Prostate gland (tissue), 2 donors: ENCODE results near the gene ZP1.
"Not testable (repeated sequence)": the region's sequence is repeated elsewhere in the genome, so short reads cannot be mapped to it uniquely, and the experiment has no call there.

Experiments
- POLR2A ChIP-seq: fragments of 450-650 bp; IDR thresholded peaks from one replicate; pipeline ENCODE4 v1.6.1; 2016; ENCODE audit warnings: antibody characterized with exemption, mild to moderate bottlenecking
- POLR2AphosphoS5 ChIP-seq: sonication (generic); formaldehyde crosslinking; IDR thresholded peaks from one replicate; pipeline ENCODE4 v1.6.1; 2017; ENCODE audit warnings: antibody characterized with exemption
- TF ChIP-seq, protein P1 (sequence below), 4 experiments: fragments of 200-600 bp in 2 of 4; fragments of 450-650 bp in 2 of 4; sonication (generic) in 2 of 4; IDR thresholded peaks; 1 replicate in 3 of 4; 2 replicates in 1 of 4; pipeline ENCODE4 v1.5.1; 2016 to 2019; ENCODE audit warnings: antibody characterized with exemption in 4 of 4, mild to moderate bottlenecking in 2 of 4, moderate library complexity in 2 of 4

DNA sequence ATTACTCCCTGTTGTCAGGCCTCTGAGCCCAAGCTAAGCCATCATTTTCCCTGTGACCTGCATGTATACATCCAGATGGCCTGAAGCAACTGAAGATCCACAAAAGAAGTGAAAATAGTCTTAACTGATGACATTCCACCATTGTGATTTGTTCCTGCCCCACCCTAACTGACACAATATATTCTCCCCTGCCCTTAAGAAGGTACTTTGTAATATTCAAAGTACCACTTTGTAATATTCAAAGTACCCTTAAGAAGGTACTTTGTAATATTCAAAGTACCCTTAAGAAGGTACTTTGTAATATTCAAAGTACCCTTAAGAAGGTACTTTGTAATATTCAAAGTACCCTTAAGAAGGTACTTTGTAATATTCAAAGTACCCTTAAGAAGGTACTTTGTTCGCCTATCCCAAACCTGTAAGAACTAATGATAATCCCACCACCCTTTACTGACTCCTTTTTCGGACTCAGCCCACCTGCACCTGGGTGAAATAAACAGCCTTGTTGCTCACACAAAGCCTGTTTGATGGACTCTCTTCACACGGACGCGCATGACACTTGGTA is 43.5 kb upstream of the ZP1 start:
- TF ChIP-seq, protein P1, sequence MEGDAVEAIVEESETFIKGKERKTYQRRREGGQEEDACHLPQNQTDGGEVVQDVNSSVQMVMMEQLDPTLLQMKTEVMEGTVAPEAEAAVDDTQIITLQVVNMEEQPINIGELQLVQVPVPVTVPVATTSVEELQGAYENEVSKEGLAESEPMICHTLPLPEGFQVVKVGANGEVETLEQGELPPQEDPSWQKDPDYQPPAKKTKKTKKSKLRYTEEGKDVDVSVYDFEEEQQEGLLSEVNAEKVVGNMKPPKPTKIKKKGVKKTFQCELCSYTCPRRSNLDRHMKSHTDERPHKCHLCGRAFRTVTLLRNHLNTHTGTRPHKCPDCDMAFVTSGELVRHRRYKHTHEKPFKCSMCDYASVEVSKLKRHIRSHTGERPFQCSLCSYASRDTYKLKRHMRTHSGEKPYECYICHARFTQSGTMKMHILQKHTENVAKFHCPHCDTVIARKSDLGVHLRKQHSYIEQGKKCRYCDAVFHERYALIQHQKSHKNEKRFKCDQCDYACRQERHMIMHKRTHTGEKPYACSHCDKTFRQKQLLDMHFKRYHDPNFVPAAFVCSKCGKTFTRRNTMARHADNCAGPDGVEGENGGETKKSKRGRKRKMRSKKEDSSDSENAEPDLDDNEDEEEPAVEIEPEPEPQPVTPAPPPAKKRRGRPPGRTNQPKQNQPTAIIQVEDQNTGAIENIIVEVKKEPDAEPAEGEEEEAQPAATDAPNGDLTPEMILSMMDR (IDR thresholded peaks at IDR 0.05): not testable (repeated sequence)
- TF ChIP-seq POLR2AphosphoS5, POLR2A: not testable (repeated sequence)
